Left ventricle myocardium inferior (tissue), 1 donor: ENCODE results near the gene GSTT4. TPM values are rescaled to one million over a fixed set of nuclear protein-coding genes. Genes with fewer than 3 reads are reported as not detected.

Experiments used
- DNase-seq: peaks from one replicate; pipeline ENCODE4 v3.0.0-alpha.2; 2020
- H3K27ac ChIP-seq: fragments of 200-600 bp; replicated peaks from 2 replicates; pipeline ENCODE4 v1.8.0; 2021
- H3K27me3 ChIP-seq: fragments of 200-600 bp; 2 replicates; pipeline ENCODE4 v1.8.0; 2021; ENCODE audit warnings: low read depth
- H3K36me3 ChIP-seq: fragments of 200-600 bp; 2 replicates; pipeline ENCODE4 v1.8.0; 2021
- H3K4me1 ChIP-seq: fragments of 200-600 bp; 2 replicates; pipeline ENCODE4 v1.8.0; 2021
- H3K4me3 ChIP-seq: fragments of 200-600 bp; 2 replicates; pipeline ENCODE4 v1.8.0; 2021; ENCODE audit warnings: mild to moderate bottlenecking, moderate library complexity
- H3K9me3 ChIP-seq: fragments of 200-600 bp; replicated peaks from 2 replicates; pipeline ENCODE4 v1.8.0; 2021
- intact Hi-C: fragments of 100-400 bp; cut with micrococcal nuclease; formaldehyde crosslinking; loops from one replicate; pipeline ENCODE4 v1.11.0; 2022
- total RNA-seq: library from RNA; stranded (reverse); fragmentation: NEBNext Ultra II Directional; extraction: Animal tissue kit (Norgen Biotek cat#: 25700); gene quantifications from one replicate; pipeline ENCODE4 v1.2.1, GENCODE V29; 2021
- TF ChIP-seq, protein P1 (sequence below): fragments of 200-600 bp; IDR thresholded peaks from 2 replicates; pipeline ENCODE4 v1.8.0; 2021; ENCODE audit warnings: antibody characterized with exemption, mild to moderate bottlenecking, borderline replicate concordance
- donor health status: DM: no; HTN: yes; CAD: no; lungs with severe emphysema.

GSTT4 gene
- total RNA-seq, 1 donor from 2014 or later: not detected

DNA sequence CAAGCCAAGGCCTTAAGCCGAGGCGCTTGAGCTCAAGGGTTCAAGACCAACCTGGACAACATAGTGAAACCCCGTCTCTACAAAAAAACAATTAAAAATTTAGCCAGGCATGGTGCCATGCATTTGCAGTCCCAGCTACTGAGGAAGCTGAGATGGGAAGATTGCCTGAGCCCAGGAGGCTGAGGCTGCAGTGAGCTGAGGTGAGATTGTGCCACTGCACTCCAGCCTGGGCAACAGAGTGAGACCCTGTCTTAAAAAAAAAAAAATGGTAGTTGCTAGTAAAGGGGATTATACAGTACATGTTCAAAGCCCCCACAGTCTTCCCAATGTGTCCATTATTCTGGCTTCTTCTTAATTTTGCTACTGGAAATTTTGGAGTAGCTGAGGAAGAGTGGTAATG is 24.1 kb upstream of the GSTT4 start:
- peaks cover 4% of the 10 kb centered on the region for H3K36me3 ChIP-seq
- intact Hi-C loops: no loop called here
- no peaks in the 10 kb centered on the region for H3K27me3 ChIP-seq
- TF ChIP-seq, protein P1, sequence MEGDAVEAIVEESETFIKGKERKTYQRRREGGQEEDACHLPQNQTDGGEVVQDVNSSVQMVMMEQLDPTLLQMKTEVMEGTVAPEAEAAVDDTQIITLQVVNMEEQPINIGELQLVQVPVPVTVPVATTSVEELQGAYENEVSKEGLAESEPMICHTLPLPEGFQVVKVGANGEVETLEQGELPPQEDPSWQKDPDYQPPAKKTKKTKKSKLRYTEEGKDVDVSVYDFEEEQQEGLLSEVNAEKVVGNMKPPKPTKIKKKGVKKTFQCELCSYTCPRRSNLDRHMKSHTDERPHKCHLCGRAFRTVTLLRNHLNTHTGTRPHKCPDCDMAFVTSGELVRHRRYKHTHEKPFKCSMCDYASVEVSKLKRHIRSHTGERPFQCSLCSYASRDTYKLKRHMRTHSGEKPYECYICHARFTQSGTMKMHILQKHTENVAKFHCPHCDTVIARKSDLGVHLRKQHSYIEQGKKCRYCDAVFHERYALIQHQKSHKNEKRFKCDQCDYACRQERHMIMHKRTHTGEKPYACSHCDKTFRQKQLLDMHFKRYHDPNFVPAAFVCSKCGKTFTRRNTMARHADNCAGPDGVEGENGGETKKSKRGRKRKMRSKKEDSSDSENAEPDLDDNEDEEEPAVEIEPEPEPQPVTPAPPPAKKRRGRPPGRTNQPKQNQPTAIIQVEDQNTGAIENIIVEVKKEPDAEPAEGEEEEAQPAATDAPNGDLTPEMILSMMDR: no peak
- H3K9me3 ChIP-seq: peaks cover 4% of the 10 kb centered on the region
- H3K27ac ChIP-seq: no peak overlapping the region
- no peak for DNase-seq
- H3K4me1 ChIP-seq: peaks cover 16% of the 10 kb centered on the region
- H3K4me3 ChIP-seq: no peak overlapping the region

DNA sequence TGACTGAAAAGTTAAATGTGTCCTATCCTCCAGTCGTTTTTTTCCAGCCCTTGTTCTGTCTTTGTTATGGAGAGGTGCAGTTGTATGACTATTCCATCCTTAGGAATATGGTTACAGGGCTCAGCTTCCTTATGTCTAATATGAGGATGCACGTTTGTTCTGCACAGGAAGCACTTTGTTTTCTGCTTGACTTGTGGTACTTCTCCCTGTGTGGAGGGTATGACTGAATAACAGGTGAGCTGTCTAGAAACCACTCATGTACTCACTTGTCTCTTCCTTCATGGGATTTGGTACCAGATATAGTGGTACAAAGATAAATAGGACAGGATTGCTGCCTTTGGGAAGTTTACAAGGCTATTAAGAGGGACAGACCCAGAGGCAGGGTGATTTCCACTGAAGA is 23.3 kb upstream of the GSTT4 start:
- DNase-seq: no peak
- intact Hi-C loops: no loop called here
- Histone ChIP-seq H3K36me3 (peaks cover 4% of the 10 kb centered on the region), H3K9me3 (peaks cover 10% of the 10 kb centered on the region), H3K27me3 (no peaks in the 10 kb centered on the region), H3K4me1 (peaks cover 16% of the 10 kb centered on the region), H3K4me3 (no peak overlapping the region), H3K27ac (no peak overlapping the region)
- TF ChIP-seq, protein P1: no peak

GRCh38 chr22:24027991-24028390 is 22.7 kb upstream of the GSTT4 start:
- DNase-seq: no peak
- H3K27ac ChIP-seq: no peak overlapping the region
- no peak overlapping the region for H3K4me3 ChIP-seq
- H3K4me1 ChIP-seq: peaks cover 19% of the 10 kb centered on the region
- intact Hi-C loops: no loop called here
- peaks cover 10% of the 10 kb centered on the region for H3K9me3 ChIP-seq
- H3K27me3 ChIP-seq: no peaks in the 10 kb centered on the region
- TF ChIP-seq, protein P1: no peak
- peaks cover 4% of the 10 kb centered on the region for H3K36me3 ChIP-seq

GRCh38 chr22:24027389-24027975 is 22.2 kb upstream of the GSTT4 start:
- TF ChIP-seq, protein P1: no peak
- peaks cover 19% of the 10 kb centered on the region for H3K4me1 ChIP-seq
- peaks cover 4% of the 10 kb centered on the region for H3K36me3 ChIP-seq
- no peak overlapping the region for H3K4me3 ChIP-seq
- peaks cover 10% of the 10 kb centered on the region for H3K9me3 ChIP-seq
- no peak for DNase-seq
- no peaks in the 10 kb centered on the region for H3K27me3 ChIP-seq
- intact Hi-C loops: no loop called here
- H3K27ac ChIP-seq: no peak overlapping the region

- peaks cover 10% of the 10 kb centered on the region for H3K9me3 ChIP-seq
- TF ChIP-seq, protein P1: no peak
- no peaks in the 10 kb centered on the region for H3K27me3 ChIP-seq
- DNase-seq: no peak
- no peak overlapping the region for H3K27ac ChIP-seq
- peaks cover 4% of the 10 kb centered on the region for H3K36me3 ChIP-seq
- H3K4me1 ChIP-seq: peaks cover 19% of the 10 kb centered on the region
- H3K4me3 ChIP-seq: no peak overlapping the region
- intact Hi-C loops: no loop called here
These were observed 21.5 kb upstream of the GSTT4 start for GRCh38 chr22:24026733-24027132.
